Measurements from ENCODE around the gene NIPAL3.
A peak's percentile ranks its signal among the peaks of the same experiment; 100 is the strongest.
"Not testable (repeated sequence)": the region's sequence is repeated elsewhere in the genome, so short reads cannot be mapped to it uniquely, and the experiment has no call there.

NIPAL3 gene

DNA sequence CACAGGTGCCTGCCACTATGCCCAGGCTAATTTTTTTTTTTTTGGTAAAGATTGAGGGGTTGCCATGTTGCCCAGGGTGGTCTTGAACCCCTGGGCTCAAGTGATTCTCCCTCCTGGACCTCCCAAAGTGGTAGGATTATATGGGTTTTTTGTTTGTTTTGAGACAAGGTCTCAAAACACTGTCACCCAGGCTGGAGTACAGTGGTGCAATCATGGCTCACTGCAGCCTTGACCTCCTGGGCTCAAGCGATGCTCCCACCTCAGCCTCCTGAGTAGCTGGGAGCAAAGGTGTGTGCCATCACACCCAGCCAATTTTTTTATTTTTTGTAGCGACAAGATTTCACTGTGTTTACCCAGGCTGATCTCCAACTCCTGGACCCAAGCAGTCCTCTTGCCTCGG is 78.2 kb downstream of the NIPAL3 start:
- DNase-seq, result no peak

DNA sequence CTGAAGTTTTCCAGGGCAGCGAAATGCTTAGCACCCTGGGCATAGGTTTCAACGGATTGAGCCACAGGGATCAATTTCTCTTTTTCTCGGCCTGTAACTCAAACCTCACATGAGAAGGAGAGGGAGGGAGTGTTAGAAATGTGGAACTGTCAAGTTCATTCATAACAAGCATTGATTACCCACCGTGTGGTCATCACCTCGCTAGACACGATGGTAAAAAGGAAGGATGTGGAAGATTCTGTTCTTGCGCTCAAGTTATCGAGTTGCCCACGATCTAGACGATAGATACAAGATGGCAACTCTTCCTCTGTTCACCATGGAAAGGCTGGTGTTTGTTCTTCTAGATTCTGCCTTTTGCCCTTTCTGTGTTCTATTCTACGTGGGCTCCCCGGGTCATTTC is 83.0 kb downstream of the NIPAL3 start:
- no peak for DNase-seq

DNA sequence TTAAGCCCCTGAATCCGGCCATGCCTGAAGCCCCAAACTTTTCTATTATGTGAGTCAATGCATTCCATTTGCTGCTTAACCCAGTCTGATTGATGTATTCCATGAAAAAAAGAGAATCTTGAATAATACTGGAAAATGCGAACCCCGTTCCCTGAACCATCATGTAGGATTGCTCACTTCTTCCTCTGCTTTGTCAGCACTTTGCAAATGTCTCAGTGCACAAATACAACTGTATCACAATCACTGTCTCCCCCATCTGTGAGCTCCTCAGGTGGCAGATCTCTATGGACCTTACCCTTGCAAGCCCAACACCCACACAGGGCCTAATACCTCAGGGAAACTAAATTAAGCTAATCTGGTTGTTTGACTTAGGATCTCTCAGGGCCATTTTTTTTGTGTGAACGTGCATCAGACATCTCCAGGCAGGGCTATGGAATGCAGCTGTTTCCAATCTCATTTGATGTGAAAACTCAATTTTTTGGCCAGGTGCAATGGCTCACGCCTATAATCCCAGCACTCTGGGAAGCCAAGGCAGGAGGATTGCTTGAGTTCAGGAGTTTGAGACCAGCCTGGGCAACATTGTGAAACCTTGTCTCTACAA is 84.9 kb downstream of the NIPAL3 start:
- DNase-seq, result no peak

DNA sequence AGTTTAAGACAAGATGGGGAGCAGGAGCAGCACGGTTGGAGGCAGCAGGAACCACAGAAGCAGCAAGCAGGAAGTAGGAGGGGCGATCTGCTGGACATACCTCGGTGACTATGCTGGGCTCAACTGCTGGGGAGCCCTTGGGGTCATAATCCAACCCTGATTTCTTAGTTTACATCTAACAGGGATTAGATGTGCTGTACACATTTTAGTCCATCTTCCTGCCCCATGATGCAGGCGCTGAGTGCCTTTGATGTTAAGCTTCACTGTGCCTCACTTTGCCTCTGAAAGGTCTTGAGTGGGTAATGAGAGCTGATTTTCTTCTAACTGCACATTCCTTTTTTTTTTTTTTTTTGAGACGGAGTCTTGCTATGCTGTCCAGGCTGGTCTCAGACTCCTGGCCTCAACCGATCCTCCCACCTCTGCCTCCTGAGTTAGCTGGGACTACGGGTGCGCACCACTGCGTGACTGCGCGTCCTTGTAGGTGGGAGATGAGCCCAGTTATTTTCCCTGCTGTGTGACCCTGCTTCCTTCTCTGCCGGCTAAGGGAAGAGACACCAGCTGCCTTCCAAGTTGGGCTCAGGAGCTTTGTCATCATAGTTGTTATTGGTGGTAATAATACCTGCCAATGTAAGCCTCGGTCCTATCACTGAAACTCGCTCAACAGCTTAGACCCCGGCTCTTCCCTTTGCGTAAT is 85.9 kb downstream of the NIPAL3 start:
- DNase-seq, result no peak

DNA sequence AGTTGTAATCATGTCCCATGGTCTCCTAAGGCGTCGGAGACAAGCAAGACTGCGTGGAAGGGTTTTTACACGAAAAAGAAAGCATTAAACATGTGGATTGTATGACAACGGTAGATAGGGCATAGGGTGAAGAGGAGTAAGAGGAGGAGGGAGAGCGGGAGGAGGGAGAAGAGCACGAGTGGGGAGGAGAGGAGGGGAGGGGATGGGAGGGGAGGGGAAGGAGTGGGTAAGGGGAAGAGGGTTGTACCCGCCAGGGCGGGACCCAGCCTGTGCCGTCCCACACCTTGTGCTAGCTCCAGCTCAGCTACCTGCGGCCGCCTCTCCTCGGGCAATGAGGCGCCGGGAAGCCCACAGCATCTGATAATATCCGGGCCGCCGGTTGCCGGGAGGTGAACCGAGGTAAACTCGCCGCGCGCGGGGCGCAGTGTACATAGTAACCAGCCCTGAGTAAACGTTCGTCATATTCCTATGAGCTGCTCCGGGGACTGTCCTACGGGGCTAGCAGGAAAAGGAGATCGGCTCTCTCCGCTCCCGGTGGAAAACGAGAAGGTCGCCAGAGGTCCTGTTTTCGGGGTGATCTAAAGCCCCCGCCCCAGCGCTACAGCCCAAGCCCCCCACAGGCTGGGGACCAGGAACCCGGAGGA is 86.6 kb downstream of the NIPAL3 start:
- DNase-seq, result no peak

DNA sequence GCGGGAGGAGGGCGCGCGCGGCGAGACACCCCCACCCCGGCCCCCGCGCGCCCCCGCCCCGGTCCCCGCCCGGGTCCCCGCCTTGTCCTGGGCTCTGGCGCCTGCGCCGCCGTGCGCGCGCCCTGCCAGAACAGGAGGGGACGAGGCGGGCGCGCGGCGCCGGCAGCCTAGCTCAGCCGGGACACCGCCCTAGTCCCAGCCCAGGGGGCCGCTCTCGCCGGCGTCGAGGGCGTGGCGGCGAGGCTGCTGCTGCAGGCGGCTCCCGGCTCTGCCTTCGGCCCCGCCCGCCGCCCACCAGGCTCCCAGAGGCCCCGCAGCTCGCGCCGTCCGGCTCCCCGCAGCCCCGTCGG is 87.1 kb downstream of the NIPAL3 start, which contains the start of gene RCAN3:
TSS of gene RCAN3 (plus strand) at position 128 of the 350 bp plus-strand sequence. CDS start 11,537 bp downstream, outside the sequence.
- peak; percentile 41 for DNase-seq

DNA sequence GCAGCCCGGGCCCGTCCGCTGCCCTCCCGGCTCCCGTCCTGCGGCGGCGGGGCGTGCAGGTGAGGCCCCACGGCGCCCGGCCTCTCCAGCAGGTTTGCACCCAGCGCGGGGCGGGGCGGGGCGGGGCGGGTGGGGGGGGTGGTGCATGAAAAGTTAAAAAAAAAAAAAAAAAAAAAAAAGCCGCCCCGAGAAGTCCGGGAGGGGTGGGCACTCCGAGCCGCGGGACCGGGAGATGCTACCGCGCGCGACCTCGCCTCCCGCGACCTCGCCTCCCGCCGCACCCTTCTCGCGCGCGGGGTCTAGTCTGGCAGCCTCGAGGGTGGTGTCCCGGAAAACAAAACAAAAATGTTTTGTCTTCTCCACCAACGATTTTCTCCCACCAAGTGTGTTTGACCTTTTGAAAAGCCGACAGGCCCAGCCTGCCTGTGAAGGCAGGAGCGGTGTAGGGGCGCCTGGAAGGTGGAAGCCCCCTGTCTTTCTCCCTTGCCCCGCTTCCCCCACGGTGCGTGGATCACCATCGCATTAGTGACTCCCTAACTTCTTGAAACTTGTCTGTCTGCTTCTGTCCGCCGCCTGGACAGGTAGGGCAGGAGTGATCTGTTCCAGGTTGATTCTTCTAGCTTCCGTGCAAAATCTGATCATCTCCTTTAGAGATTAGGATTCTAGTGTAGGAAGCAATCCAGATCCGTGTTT is 87.6 kb downstream of the NIPAL3 start:
- DNase-seq, result no peak

DNA sequence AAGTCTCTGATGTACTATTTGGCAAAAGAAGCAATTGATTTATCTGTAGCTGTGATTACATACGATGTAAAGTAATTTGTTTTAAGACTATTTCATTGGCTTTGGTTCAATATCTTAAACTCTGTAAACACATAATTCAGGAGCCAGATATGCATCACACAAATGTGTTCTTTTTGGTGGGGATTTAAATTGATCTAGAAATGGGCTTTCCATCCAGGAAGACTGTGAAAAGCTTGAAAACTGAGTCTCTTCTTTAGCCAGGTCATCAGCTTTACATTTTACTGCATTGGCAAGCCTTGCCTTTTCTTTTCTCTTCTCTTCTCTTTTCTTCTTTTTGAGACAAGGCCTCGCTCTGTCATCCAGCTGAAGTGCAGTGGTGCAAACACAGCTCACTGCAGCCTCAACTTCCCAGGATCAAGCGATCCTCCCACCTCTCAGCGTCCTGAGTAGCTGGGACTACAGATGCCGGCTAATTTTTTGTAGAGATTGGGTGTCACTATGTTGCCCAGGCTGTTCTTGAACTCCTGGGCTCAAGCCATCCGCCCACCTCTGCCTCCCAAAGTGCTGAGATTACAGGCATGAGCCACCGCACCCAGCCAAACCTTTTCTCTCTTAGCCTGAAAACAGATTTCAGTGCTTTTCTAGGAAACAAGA is 88.4 kb downstream of the NIPAL3 start:
- DNase-seq, result no peak

DNA sequence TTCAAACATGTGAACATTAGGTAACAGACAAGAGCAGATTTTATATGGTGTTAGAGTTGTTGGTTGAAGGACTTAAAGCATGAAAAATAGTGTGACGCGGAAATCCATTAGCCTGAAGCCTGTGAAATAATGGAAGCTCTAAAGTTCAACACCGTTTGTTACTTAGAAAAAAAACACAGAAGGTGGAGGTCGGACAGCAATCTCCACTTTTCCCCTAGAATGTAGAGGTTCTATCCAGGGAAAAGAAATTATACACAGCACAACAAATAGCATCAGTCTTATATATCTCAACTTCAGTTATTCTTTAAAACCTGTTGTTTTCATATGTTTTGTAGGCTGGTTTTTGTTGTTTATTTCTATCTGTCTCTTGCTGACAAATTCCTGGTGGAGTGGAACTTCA is 89.0 kb downstream of the NIPAL3 start:
- DNase-seq, result no peak

DNA sequence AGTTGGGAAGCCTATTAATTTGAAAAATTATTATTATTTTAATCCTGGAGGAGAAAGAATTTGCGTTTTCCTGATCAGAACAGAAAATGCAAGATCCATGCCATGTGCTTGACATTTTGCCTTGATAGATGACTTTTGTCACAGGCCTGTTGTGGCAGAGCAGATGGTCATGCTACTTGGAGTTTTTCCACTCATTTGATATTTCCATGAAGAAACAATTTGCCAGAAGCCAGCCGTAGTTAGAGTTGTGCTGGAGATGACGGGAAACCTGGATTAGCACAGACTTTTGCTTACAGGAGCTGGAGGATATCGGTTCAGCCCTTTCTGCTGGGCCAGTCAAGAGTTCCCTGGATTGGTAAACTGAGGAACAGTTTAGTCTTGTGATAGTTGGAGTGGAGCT is 90.2 kb downstream of the NIPAL3 start:
- peak; percentile 81 for DNase-seq

DNA sequence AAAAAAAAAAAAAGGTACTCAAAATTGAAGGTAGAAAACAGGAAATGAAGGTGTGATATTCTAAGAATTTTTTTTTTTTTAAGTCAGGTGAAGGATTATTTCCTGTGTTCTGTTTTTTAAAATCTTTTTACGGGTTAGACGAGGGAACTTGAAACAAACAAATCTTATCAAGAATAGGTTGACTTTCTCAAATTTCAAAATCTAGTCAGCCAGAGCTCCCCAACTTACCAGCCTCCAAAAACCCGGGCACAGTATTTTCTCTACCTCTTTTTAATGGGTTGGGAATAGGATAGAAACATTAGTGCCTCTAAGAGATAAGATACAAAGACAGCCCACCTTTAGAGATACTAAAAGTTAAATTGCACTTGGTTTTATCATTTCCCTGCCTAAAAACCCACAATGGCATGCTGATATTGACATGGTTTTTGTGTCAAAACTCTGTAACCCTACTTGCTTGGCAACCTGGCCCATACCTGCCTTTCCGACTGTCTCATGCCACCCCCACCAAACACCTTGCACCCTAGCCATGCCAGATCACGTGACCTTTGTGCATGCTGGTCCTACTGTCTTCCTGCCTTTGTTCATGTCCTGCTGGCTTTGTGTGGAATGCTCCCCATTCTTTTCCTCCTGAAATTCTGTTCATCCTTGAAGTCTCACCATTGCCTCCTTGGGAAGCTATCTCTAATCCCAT is 91.2 kb downstream of the NIPAL3 start:
- no peak for DNase-seq

DNA sequence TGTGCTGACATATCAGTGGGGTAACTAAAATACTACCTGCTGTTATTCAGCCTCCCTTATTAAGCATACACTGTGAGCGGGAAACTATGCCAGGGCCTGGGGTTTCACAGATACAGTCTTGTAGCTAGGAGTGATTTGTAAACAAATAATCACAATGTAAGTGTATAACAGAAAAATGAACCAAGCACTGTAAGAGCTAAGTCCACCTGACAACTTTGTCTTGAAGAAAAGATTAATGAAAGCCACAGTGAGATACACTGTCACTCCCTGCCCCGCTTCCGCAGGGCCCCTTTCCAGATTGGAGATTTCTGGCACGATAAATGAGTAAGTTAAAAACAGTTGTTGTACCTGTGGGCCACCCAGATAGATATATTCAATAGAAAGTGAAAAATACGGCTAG is 91.8 kb downstream of the NIPAL3 start:
- DNase-seq, result no peak

DNA sequence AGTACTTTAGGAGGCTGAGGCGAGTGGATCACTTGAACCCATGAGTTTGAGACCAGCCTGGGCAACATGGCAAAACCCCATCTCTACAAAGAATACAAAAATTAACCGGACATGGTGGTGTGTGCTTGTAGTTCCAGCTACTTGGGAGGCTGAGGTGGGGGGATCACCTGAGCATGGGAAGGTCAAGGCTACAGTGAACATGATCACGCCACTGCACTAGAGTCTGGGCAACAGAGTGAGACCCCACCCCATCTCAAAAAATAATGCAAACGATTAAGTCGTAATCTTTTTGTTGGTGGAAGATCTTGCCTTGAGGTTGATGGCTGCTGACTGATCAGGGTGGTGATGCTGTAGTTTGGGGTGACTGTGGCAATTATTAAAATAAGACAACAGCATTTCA is 93.3 kb downstream of the NIPAL3 start:
- no peak for DNase-seq

DNA sequence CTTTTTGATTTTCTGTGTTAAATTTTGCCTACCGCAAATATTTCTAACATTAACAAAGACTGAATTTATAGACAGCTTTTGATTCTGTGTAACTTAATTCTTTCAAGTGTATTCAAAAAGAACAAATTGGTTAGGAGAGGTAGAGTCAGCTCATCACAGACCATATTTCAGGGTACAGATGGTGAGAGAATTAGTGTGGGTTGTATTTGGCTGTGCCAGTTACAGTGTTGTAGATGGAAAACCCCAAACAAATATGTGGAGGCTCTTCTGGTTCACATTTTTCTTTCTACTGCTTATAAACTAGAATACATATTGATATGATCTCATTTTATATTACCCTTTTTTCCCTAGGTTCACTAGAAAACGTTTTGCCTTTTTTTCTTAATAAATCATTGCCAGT is 98.1 kb downstream of the NIPAL3 start:
- DNase-seq, result no peak

DNA sequence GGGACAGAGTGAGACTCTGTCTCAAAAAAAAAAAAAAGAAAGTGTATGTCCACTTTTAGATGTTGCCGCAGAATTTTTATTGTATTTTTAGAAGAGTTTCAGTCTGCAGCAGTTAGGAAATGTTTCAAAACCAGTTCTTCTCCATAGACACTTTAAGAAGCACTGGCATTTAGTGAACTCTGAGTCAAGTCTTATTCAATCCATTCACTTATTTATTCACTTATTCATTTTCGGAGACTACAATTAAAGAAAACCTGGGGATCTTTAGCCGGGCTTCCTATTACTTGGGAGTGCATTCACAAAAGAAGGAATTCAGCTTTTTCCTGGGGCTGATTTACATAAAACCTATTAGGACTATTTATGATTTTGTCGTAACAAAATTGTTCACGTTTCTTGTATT is 99.3 kb downstream of the NIPAL3 start:
- no peak for DNase-seq

DNA sequence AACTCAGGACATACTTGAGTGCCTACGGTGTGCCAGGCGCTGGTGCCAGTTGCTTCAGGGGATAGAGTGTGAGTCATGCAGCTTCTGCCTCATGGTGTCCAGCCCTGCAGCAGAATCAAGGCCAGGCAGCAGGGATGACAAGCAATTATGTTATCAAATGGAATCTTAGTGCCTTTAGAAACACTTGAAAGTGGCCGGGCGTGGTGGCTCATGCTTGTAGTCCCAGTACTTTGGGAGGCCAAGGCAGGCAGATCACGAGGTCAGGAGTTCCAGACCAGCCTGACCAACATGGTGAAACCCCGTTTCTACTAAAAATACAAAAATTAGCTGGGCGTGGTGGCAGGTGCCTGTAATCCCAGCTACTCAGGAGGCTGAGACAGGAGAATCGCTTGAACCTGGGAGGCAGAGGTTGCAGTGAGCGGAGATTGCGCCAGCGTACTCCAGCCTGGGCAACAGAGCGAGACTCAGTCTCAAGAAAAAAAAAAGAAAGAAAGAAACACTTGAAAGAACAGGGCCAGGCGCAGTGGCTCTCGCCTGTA is 100.1 kb downstream of the NIPAL3 start:
- DNase-seq, result not testable (repeated sequence)

DNA sequence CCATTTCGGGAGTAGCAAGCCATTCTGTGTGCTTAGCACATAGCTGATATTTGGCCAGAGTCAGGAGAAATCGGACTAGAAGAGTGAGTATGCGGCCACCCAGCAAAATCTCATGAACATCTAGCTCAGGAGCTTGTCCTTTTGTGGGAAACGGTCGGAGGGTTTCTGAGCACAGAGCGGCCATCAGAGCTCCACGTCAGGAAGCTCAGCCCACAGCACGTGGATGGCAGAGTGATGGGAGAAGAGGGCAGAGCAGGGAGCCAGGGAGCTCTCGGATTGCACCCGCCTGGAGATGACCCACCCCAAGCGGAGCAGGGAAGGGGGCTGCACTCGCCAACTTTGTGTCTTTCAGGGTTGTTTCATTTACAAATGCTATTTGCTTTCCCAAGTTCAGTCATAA is 100.9 kb downstream of the NIPAL3 start:
- DNase-seq, result no peak

DNA sequence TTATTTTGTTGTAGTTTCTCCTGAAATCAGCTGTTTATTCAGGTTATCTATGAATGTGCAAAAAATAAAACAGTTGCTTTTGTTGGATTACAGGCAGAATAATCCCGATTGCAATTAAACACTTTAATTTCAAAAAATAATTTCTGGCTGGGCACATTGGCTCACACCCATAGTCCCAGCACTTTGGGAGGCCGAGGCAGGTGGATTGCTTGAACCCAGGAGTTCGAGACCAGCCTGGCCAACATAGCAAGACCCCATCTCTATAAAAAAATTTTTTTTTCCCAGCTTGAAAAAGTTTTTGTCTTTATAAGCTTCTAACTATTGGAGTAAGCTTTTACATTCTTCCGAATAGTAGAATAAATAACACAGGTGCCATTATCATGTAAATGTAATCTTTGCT is 102.3 kb downstream of the NIPAL3 start:
- DNase-seq, result no peak

DNA sequence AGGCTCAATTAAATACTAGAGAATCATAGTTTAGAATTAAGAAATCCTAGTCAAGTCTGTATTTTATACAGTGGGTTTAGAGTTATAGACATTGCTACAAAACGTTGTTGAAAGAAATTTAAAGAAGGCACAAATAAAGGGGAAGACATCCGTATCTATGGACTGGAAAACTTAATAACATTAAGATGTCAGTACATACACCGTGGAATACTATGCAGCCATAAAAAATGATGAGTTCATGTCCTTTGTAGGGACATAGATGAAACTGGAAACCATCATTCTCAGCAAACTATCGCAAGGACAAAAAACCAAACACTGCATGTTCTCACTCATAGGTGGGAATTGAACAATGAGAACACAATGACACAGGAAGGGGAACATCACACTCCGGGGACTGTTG is 104.7 kb downstream of the NIPAL3 start:
- not testable (repeated sequence) for DNase-seq
